Activated T-helper 1 cell treated with anti-CD3 and anti-CD28 coated beads, Interleukin-12 subunit alpha, Interleukin-12 subunit beta, Interleukin-2, Interleukin-4 antibody, amounts not matched to agents 30 ng/mL and 10 ng/mL and 1 ng/mL, durations not matched to agents 14 hours and 24 hours and 36 hours (primary cell): ENCODE measurements around the gene KRTAP10-7. TPM values are rescaled to one million over a fixed set of nuclear protein-coding genes. Genes with fewer than 3 reads are reported as not detected.
"Not testable (repeated sequence)": the region's sequence is repeated elsewhere in the genome, so short reads cannot be mapped to it uniquely, and the experiment has no call there.

Source experiments
- DNase-seq: peaks from one replicate; pipeline ENCODE4 v3.0.0; 2021; ENCODE audit warnings: low spot score
- H3K27ac Mint-ChIP-seq: one replicate; pipeline ENCODE4 v1.8.0; 2021; ENCODE audit warnings: mild to moderate bottlenecking, mixed read lengths
- H3K27me3 Mint-ChIP-seq: one replicate; pipeline ENCODE4 v1.8.0; 2022; ENCODE audit warnings: mild to moderate bottlenecking, moderate library complexity, mixed read lengths; ENCODE audit not compliant: insufficient read depth
- H3K36me3 Mint-ChIP-seq: one replicate; pipeline ENCODE4 v1.8.0; 2021; ENCODE audit warnings: low read depth, mixed read lengths
- H3K4me1 Mint-ChIP-seq: one replicate; pipeline ENCODE4 v1.8.0; 2021; ENCODE audit warnings: low read depth, mixed read lengths
- H3K4me3 Mint-ChIP-seq: one replicate; pipeline ENCODE4 v1.8.0; 2021; ENCODE audit warnings: mild to moderate bottlenecking, moderate library complexity, mixed read lengths
- H3K9me3 Mint-ChIP-seq: one replicate; pipeline ENCODE4 v1.8.0; 2021; ENCODE audit warnings: mixed read lengths
- intact Hi-C: fragments of 100-400 bp; cut with micrococcal nuclease; formaldehyde crosslinking; loops from one replicate; pipeline ENCODE4 v1.15.1; 2024
- total RNA-seq: library from RNA; stranded (reverse); gene quantifications from 2 replicates; pipeline ENCODE4 v1.2.3, GENCODE V29; 2022

Gene KRTAP10-7
- total RNA-seq, 1 donor from 2014 or later, result not detected

- intact Hi-C loops, DNase-seq, H3K4me3 Mint-ChIP-seq, H3K27ac Mint-ChIP-seq, H3K4me1 Mint-ChIP-seq, H3K36me3 Mint-ChIP-seq: not testable (repeated sequence)
- Mint-ChIP-seq H3K27me3 (peaks cover 11% of the 10 kb centered on the region), H3K9me3 (peaks cover 46% of the 10 kb centered on the region)
Measured at GRCh38 chr21:44638506-44639330, 38.3 kb downstream of the KRTAP10-7 start.

GRCh38 chr21:44639331-44639655, 38.9 kb downstream of the KRTAP10-7 start:
- peaks cover 48% of the 10 kb centered on the region for H3K9me3 Mint-ChIP-seq
- DNase-seq, result no peak
- no peak overlapping the region for H3K27ac Mint-ChIP-seq
- no peaks in the 10 kb centered on the region for H3K4me1 Mint-ChIP-seq
- intact Hi-C loops, result no loop called here
- H3K36me3 Mint-ChIP-seq, result peaks cover 3% of the 10 kb centered on the region
- no peak overlapping the region for H3K4me3 Mint-ChIP-seq
- peaks cover 7% of the 10 kb centered on the region for H3K27me3 Mint-ChIP-seq

- Mint-ChIP-seq H3K4me1 (no peaks in the 10 kb centered on the region), H3K9me3 (peaks cover 52% of the 10 kb centered on the region), H3K36me3 (peaks cover 3% of the 10 kb centered on the region), H3K27ac (no peak overlapping the region), H3K4me3 (no peak overlapping the region), H3K27me3 (peaks cover 2% of the 10 kb centered on the region)
- no peak for DNase-seq
- intact Hi-C loops, result no loop called here
Measured at GRCh38 chr21:44640761-44641160, 40.4 kb downstream of the KRTAP10-7 start.

- Mint-ChIP-seq H3K36me3 (peaks cover 3% of the 10 kb centered on the region), H3K4me1 (no peaks in the 10 kb centered on the region), H3K27ac (no peak overlapping the region), H3K27me3 (peaks cover 2% of the 10 kb centered on the region), H3K9me3 (peaks cover 52% of the 10 kb centered on the region), H3K4me3 (no peak overlapping the region)
- DNase-seq, result no peak
- intact Hi-C loops, result no loop called here
Measured at GRCh38 chr21:44643741-44644310, 43.4 kb downstream of the KRTAP10-7 start.

- peaks cover 2% of the 10 kb centered on the region for H3K27me3 Mint-ChIP-seq
- peaks cover 50% of the 10 kb centered on the region for H3K9me3 Mint-ChIP-seq
- DNase-seq, result no peak
- no peak overlapping the region for H3K4me3 Mint-ChIP-seq
- H3K4me1 Mint-ChIP-seq, result no peaks in the 10 kb centered on the region
- H3K36me3 Mint-ChIP-seq, result peaks cover 3% of the 10 kb centered on the region
- H3K27ac Mint-ChIP-seq, result no peak overlapping the region
- intact Hi-C loops, result no loop called here
Measured at GRCh38 chr21:44644878-44645277, 44.5 kb downstream of the KRTAP10-7 start.

- H3K36me3 Mint-ChIP-seq, intact Hi-C loops: not testable (repeated sequence)
Measured at GRCh38 chr21:44646366-44647221, 46.2 kb downstream of the KRTAP10-7 start, which contains the start of gene KRTAP10-11. TSS of gene KRTAP10-11 (plus strand) at chr21:44646414. CDS start at chr21:44646459, 45 bp downstream.

GRCh38 chr21:44647222-44647552, 46.8 kb downstream of the KRTAP10-7 start:
- no peak overlapping the region for H3K4me3 Mint-ChIP-seq
- DNase-seq, result no peak
- peaks cover 2% of the 10 kb centered on the region for H3K36me3 Mint-ChIP-seq
- intact Hi-C loops, result no loop called here
- no peak overlapping the region for H3K27ac Mint-ChIP-seq
- peaks cover 27% of the 10 kb centered on the region for H3K9me3 Mint-ChIP-seq
- no peaks in the 10 kb centered on the region for H3K4me1 Mint-ChIP-seq
- peaks cover 2% of the 10 kb centered on the region for H3K27me3 Mint-ChIP-seq

More at GRCh38 chr21:44646366-44647221, 46.2 kb downstream of the KRTAP10-7 start, which contains the start of gene KRTAP10-11:
- H3K4me3 Mint-ChIP-seq, H3K4me1 Mint-ChIP-seq, DNase-seq, H3K27ac Mint-ChIP-seq, H3K27me3 Mint-ChIP-seq: not testable (repeated sequence)
- peaks cover 33% of the 10 kb centered on the region for H3K9me3 Mint-ChIP-seq

GRCh38 chr21:44648557-44649311, 48.3 kb downstream of the KRTAP10-7 start:
- Mint-ChIP-seq H3K4me3 (no peak overlapping the region), H3K27ac (no peak overlapping the region), H3K4me1 (peaks cover 7% of the 10 kb centered on the region), H3K9me3 (peaks cover 23% of the 10 kb centered on the region), H3K36me3 (peaks cover 2% of the 10 kb centered on the region), H3K27me3 (peaks cover 2% of the 10 kb centered on the region)
- DNase-seq, result no peak
- intact Hi-C loops, result no loop called here

GRCh38 chr21:44649521-44650100, 49.2 kb downstream of the KRTAP10-7 start:
- Mint-ChIP-seq H3K4me3 (no peak overlapping the region), H3K27me3 (peaks cover 2% of the 10 kb centered on the region), H3K9me3 (peaks cover 17% of the 10 kb centered on the region), H3K27ac (no peak overlapping the region), H3K36me3 (peaks cover 3% of the 10 kb centered on the region), H3K4me1 (peaks cover 12% of the 10 kb centered on the region)
- intact Hi-C loops, result no loop called here
- DNase-seq, result no peak

- Mint-ChIP-seq H3K36me3 (peaks cover 9% of the 10 kb centered on the region), H3K4me1 (peaks cover 20% of the 10 kb centered on the region), H3K27me3 (peaks cover 2% of the 10 kb centered on the region), H3K4me3 (no peak overlapping the region), H3K9me3 (peaks cover 17% of the 10 kb centered on the region), H3K27ac (no peak overlapping the region)
- intact Hi-C loops, result no loop called here
- DNase-seq, result no peak
Measured at GRCh38 chr21:44650265-44650972, 50.0 kb downstream of the KRTAP10-7 start.

GRCh38 chr21:44650973-44651675, 50.7 kb downstream of the KRTAP10-7 start:
- Mint-ChIP-seq H3K4me1 (peaks cover 21% of the 10 kb centered on the region), H3K27ac (no peak overlapping the region), H3K36me3 (peaks cover 10% of the 10 kb centered on the region), H3K9me3 (peaks cover 21% of the 10 kb centered on the region), H3K4me3 (no peak overlapping the region), H3K27me3 (no peaks in the 10 kb centered on the region)
- intact Hi-C loops, result no loop called here
- DNase-seq, result no peak
